GM23338 (cell line): ENCODE results near the gene PGC.

ENCODE experiments used
- CREB1 ChIP-seq: fragments of 250-450 bp; sonication (Bioruptor Pico); IDR thresholded peaks from 2 replicates; pipeline ENCODE4 v1.5.0; 2020; ENCODE audit warnings: low read depth, mild to moderate bottlenecking, moderate library complexity
- CTCF ChIP-seq, 2 experiments: fragments of 200-600 bp in 1 of 2; sonication (generic) in 1 of 2; conservative IDR thresholded peaks; 2 replicates each; pipeline versions ENCODE4 v1.5.1 to v1.6.1; 2016 to 2017; ENCODE audit warnings: antibody characterized with exemption in 2 of 2, low read depth in 2 of 2, mild to moderate bottlenecking in 2 of 2, moderate library complexity in 1 of 2
- EZH2 ChIP-seq: fragments of 200-600 bp; sonication (generic); IDR thresholded peaks from one replicate; pipeline ENCODE4 v1.8.0; 2017; ENCODE audit warnings: antibody characterized with exemption, mild to moderate bottlenecking, low read depth; ENCODE audit not compliant: unreplicated experiment
- EZH2phosphoT487 ChIP-seq: fragments of 200-600 bp; sonication (generic); IDR thresholded peaks from one replicate; pipeline ENCODE4 v1.8.1; 2018; ENCODE audit warnings: antibody characterized with exemption; ENCODE audit not compliant: unreplicated experiment
- JUNB ChIP-seq: IDR thresholded peaks from one replicate; pipeline ENCODE4 v1.6.1; 2016; ENCODE audit warnings: antibody characterized with exemption; ENCODE audit not compliant: unreplicated experiment
- POLR2AphosphoS5 ChIP-seq: IDR thresholded peaks from 2 replicates; pipeline ENCODE4 v1.6.1; 2016; ENCODE audit warnings: antibody characterized with exemption, low read depth
- REST ChIP-seq: IDR thresholded peaks from one replicate; pipeline ENCODE4 v1.6.1; 2018; ENCODE audit warnings: antibody characterized with exemption; ENCODE audit not compliant: unreplicated experiment
- TF ChIP-seq, protein P1 (sequence below): IDR thresholded peaks from 2 replicates; pipeline ENCODE4 v1.6.1; 2016; ENCODE audit warnings: antibody characterized with exemption

DNA sequence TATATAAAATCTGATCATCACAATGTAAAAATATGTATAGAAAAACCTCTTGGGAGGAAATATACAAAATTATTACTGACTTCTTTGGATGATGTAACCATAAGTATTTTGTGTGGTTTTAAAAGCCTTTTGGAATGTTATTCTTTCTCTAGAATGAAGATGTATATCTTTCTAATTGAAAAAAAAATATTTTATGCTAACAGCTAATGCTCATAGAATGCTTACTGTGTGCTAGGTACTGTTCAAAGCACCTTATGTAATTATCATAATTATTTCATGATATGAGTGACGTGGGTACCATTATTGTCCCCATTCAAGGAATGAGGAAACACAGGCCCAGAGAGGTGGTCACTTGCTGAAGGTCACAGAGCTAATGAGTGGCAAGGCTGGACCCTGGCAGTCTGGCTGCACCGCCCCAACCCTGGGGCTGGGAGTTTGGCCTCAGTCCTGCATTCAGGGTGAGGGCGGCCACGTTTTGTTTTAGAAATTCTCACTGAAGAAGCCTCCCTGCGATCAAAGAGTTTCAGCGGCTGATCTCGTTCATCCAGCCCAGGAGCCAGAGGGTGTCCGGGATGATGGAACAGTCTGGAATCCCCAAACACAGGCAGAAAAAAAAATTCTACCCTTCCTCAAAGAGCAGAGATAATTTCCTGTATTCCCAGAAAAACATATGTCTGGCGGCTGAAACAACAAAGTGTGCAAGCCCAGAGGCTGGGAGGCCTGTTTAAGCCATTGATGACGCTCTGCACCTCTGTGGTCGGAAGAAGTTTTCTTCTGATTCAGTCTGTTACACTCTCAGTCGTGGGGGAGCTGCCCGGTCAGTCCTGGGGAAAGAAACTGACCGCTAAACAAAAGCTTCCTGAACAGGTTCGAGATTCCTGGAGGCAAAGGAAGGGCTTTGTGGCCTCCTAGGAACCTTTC lies 49.1 kb downstream of the PGC start:
- TF ChIP-seq CTCF (conservative IDR thresholded peaks at IDR 0.05; ENCODE audit: low read depth in 2 of 2) (no peak), POLR2AphosphoS5 (no peak), EZH2 (no peak), JUNB (no peak), CREB1 (CRISPR knock-in tag) (no peak), REST (no peak), EZH2phosphoT487 (no peak)
- TF ChIP-seq, protein P1, sequence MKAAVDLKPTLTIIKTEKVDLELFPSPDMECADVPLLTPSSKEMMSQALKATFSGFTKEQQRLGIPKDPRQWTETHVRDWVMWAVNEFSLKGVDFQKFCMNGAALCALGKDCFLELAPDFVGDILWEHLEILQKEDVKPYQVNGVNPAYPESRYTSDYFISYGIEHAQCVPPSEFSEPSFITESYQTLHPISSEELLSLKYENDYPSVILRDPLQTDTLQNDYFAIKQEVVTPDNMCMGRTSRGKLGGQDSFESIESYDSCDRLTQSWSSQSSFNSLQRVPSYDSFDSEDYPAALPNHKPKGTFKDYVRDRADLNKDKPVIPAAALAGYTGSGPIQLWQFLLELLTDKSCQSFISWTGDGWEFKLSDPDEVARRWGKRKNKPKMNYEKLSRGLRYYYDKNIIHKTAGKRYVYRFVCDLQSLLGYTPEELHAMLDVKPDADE: no peak
